ENCODE results near the gene CIDEB.

Gene CIDEB

GRCh38 chr14:24269910-24270536 lies 37.8 kb downstream of the CIDEB start:
- DNase-seq (ENCODE audit: low spot score), result no peak

- DNase-seq (ENCODE audit: low spot score), result no peak
These were observed 38.4 kb downstream of the CIDEB start for GRCh38 chr14:24269368-24269767.

- no peak for DNase-seq (ENCODE audit: low spot score)
These were observed 39.6 kb downstream of the CIDEB start for GRCh38 chr14:24268225-24268624.

GRCh38 chr14:24267516-24267915 lies 40.3 kb downstream of the CIDEB start:
- DNase-seq (ENCODE audit: low spot score), result no peak

- DNase-seq (ENCODE audit: low spot score), result no peak
These were observed 41.2 kb downstream of the CIDEB start for GRCh38 chr14:24266344-24267244.

- DNase-seq (ENCODE audit: low spot score), result no peak
These were observed 43.5 kb downstream of the CIDEB start for GRCh38 chr14:24264298-24264697.

- DNase-seq (ENCODE audit: low spot score), result no peak
These were observed 43.9 kb downstream of the CIDEB start for GRCh38 chr14:24263848-24264247.

- DNase-seq (ENCODE audit: low spot score), result no peak
These were observed 44.7 kb downstream of the CIDEB start, which contains the start of gene TGM1 for GRCh38 chr14:24262821-24263733. TGM1 (minus strand) TSS chr14:24263177; CDS start chr14:24262352, 825 bp downstream.

GRCh38 chr14:24261969-24262327 lies 45.8 kb downstream of the CIDEB start:
- no peak for DNase-seq (ENCODE audit: low spot score)

GRCh38 chr14:24261256-24261968 lies 46.4 kb downstream of the CIDEB start:
- DNase-seq (ENCODE audit: low spot score), result no peak

GRCh38 chr14:24260780-24261157 lies 47.0 kb downstream of the CIDEB start:
- DNase-seq (ENCODE audit: low spot score), result no peak

- DNase-seq (ENCODE audit: low spot score), result no peak
These were observed 47.6 kb downstream of the CIDEB start for GRCh38 chr14:24260026-24260779.

- DNase-seq (ENCODE audit: low spot score), result peak; percentile 78
These were observed 48.3 kb downstream of the CIDEB start for GRCh38 chr14:24259282-24260025.

GRCh38 chr14:24258548-24259265 lies 49.1 kb downstream of the CIDEB start:
- DNase-seq (ENCODE audit: low spot score), result no peak

GRCh38 chr14:24258119-24258518 lies 49.7 kb downstream of the CIDEB start:
- no peak for DNase-seq (ENCODE audit: low spot score)

GRCh38 chr14:24256960-24257359 lies 50.8 kb downstream of the CIDEB start:
- no peak for DNase-seq (ENCODE audit: low spot score)

- no peak for DNase-seq (ENCODE audit: low spot score)
These were observed 51.7 kb downstream of the CIDEB start for GRCh38 chr14:24255931-24256711.

GRCh38 chr14:24255438-24255837 lies 52.3 kb downstream of the CIDEB start:
- no peak for DNase-seq (ENCODE audit: low spot score)
